HCT116 (cell line): ENCODE measurements around the gene NR4A1. TPM values are rescaled to one million over a fixed set of nuclear protein-coding genes. Genes with fewer than 3 reads are reported as not detected.

Experiments used
- ATAC-seq: fragments of 200-7000 bp; cut with Tn5 transposase; 2 replicates; pipeline ENCODE4 v1.9.1; 2020; ENCODE audit warnings: mild to moderate bottlenecking, moderate library complexity
- BruUV-seq: library from RNA; stranded (reverse); fragments of 400-500 nt; replicated peaks from 2 replicates; lab custom pipeline; 2021; lab: Mats Ljungman, UMichigan
- CTCF ChIA-PET: fragments of 300-600 bp; sonication (Branson Sonifier 250); formaldehyde crosslinking; loops from one replicate; lab custom pipeline; 2021; ENCODE audit warnings: antibody characterized with exemption; lab: Charles Lee
- POLR2A ChIA-PET: fragments of 300-600, 350-600 bp; sonication (Branson Sonifier 250); formaldehyde crosslinking; loops from one replicate; lab custom pipeline; 2021; ENCODE audit warnings: antibody characterized with exemption; lab: Charles Lee
- RAD21 ChIA-PET, 2 experiments: fragments of 300-600 bp; sonication (Branson Sonifier 250); formaldehyde crosslinking; loops; one replicate each; lab custom pipeline; 2023; ENCODE audit warnings: low total read pairs in 2 of 2; ENCODE audit not compliant: uncharacterized antibody in 2 of 2, unreplicated experiment in 2 of 2, low non-redundant PET in 1 of 2; lab: Charles Lee
- DNase-seq: peaks from one replicate; pipeline ENCODE4 v3.0.0-alpha.2; 2010; ENCODE audit warnings: low read depth, low spot score
- H2AFZ ChIP-seq: fragments of 200-600 bp; shearing (Covaris generic), sonication (generic); 2 replicates; pipeline ENCODE4 v1.6.1; 2017; ENCODE audit warnings: low read depth, mixed run types, mixed read lengths, antibody characterized with exemption, low read length; ENCODE audit not compliant: poor library complexity, severe bottlenecking
- H3K27ac ChIP-seq: 2 replicates; pipeline ENCODE4 v1.5.1; 2012; ENCODE audit warnings: low read depth, low read length
- H3K27me3 ChIP-seq: fragments of 200-600 bp; sonication (generic); 2 replicates; pipeline ENCODE4 v1.6.1; 2016; ENCODE audit warnings: mixed run types, low read length, mixed read lengths; ENCODE audit not compliant: insufficient read depth
- H3K36me3 ChIP-seq, 2 experiments: fragments of 200-500 bp in 1 of 2; fragments of 200-600 bp in 1 of 2; sonication (Bioruptor generic) in 1 of 2; sonication (generic) in 1 of 2; 2 replicates each; pipeline versions ENCODE4 v1.5.1 to v1.6.1; 2014 to 2016; ENCODE audit warnings: low read length in 2 of 2, inconsistent platforms in 1 of 2, mixed read lengths in 1 of 2, mixed run types in 1 of 2; ENCODE audit not compliant: insufficient read depth in 2 of 2, control insufficient read depth in 1 of 2
- H3K4me1 ChIP-seq, 2 experiments: fragments of 200-600 bp in 1 of 2; sonication (generic) in 1 of 2; 2 replicates each; pipeline versions ENCODE4 v1.5.1 to v1.6.1; 2012 to 2017; ENCODE audit warnings: low read length in 2 of 2, inconsistent platforms in 1 of 2, mild to moderate bottlenecking in 1 of 2, mixed read lengths in 1 of 2, mixed run types in 1 of 2, moderate library complexity in 1 of 2; ENCODE audit not compliant: insufficient read depth in 2 of 2, control insufficient read depth in 1 of 2
- H3K4me2 ChIP-seq: fragments of 200-600 bp; sonication (generic); 2 replicates; pipeline ENCODE4 v1.6.1; 2017; ENCODE audit warnings: mixed run types, low read length, mixed read lengths
- H3K4me3 ChIP-seq, 2 experiments: fragments of 200-600 bp in 1 of 2; sonication (generic) in 1 of 2; replicated peaks in 1 of 2; 2 replicates each; pipeline ENCODE4 v1.5.1; 2011 to 2016; ENCODE audit warnings: low read length in 2 of 2, control low read depth in 1 of 2, low read depth in 1 of 2, mild to moderate bottlenecking in 1 of 2, mixed read lengths in 1 of 2, mixed run types in 1 of 2
- H3K79me2 ChIP-seq: fragments of 200-600 bp; sonication (generic); 2 replicates; pipeline ENCODE4 v1.6.1; 2017; ENCODE audit warnings: mild to moderate bottlenecking, mixed run types, low read length, moderate library complexity, mixed read lengths; ENCODE audit not compliant: insufficient read depth
- H3K9ac ChIP-seq: fragments of 200-600 bp; sonication (generic); 2 replicates; pipeline ENCODE4 v1.6.1; 2016; ENCODE audit warnings: low read length, mixed read lengths
- H3K9me2 ChIP-seq: fragments of 200-600 bp; sonication (generic), shearing (Covaris generic); 2 replicates; pipeline ENCODE4 v1.6.1; 2017; ENCODE audit warnings: mixed run types, mild to moderate bottlenecking, moderate library complexity; ENCODE audit not compliant: insufficient read depth
- H3K9me3 ChIP-seq, 2 experiments: fragments of 200-500 bp in 1 of 2; fragments of 200-600 bp in 1 of 2; sonication (Bioruptor generic) in 1 of 2; sonication (generic) in 1 of 2; 2 replicates each; pipeline ENCODE4 v1.6.1; 2014 to 2017; ENCODE audit warnings: low read length in 2 of 2, mixed read lengths in 2 of 2, inconsistent platforms in 1 of 2, low read depth in 1 of 2, mild to moderate bottlenecking in 1 of 2, mixed run types in 1 of 2, moderate library complexity in 1 of 2; ENCODE audit not compliant: control insufficient read depth in 1 of 2, insufficient read depth in 1 of 2
- H4K20me1 ChIP-seq: fragments of 200-600 bp; sonication (generic), shearing (Covaris generic); 2 replicates; pipeline ENCODE4 v1.6.1; 2017; ENCODE audit warnings: mixed run types, mild to moderate bottlenecking, moderate library complexity; ENCODE audit not compliant: insufficient read depth
- CBX3 ChIP-seq: IDR thresholded peaks from 2 replicates; pipeline ENCODE4 v1.6.1; 2012; ENCODE audit warnings: low read depth
- CEBPB ChIP-seq: IDR thresholded peaks from 2 replicates; pipeline ENCODE4 v1.6.1; 2012; ENCODE audit warnings: low read depth
- EGR1 ChIP-seq: IDR thresholded peaks from 2 replicates; pipeline ENCODE4 v1.6.1; 2012; ENCODE audit warnings: low read depth
- ELF1 ChIP-seq: IDR thresholded peaks from 2 replicates; pipeline ENCODE4 v1.6.1; 2012; ENCODE audit warnings: low read depth, borderline replicate concordance
- EZH2phosphoT487 ChIP-seq: fragments of 200-600 bp; IDR thresholded peaks from 2 replicates; pipeline ENCODE4 v1.6.1; 2018; ENCODE audit warnings: antibody characterized with exemption, borderline replicate concordance
- FOSL1 ChIP-seq: IDR thresholded peaks from 2 replicates; pipeline ENCODE4 v1.6.1; 2012; ENCODE audit warnings: low read depth
- JUND ChIP-seq: IDR thresholded peaks from 2 replicates; pipeline ENCODE4 v1.6.1; 2012
- POLR2A ChIP-seq: IDR thresholded peaks from 2 replicates; pipeline ENCODE4 v1.7.0; 2011; ENCODE audit warnings: borderline replicate concordance; ENCODE audit not compliant: insufficient read depth, insufficient read length; ENCODE audit errors: extremely low read depth
- POLR2AphosphoS5 ChIP-seq: IDR thresholded peaks from 2 replicates; pipeline ENCODE4 v1.6.1; 2011; ENCODE audit warnings: mild to moderate bottlenecking, low read depth, low read length, moderate library complexity
- RAD21 ChIP-seq: IDR thresholded peaks from 2 replicates; pipeline ENCODE4 v1.6.1; 2012; ENCODE audit warnings: low read depth, mild to moderate bottlenecking
- SIN3A ChIP-seq: IDR thresholded peaks from 2 replicates; pipeline ENCODE4 v1.6.1; 2012; ENCODE audit warnings: low read depth
- SP1 ChIP-seq: IDR thresholded peaks from 2 replicates; pipeline ENCODE4 v1.6.1; 2012; ENCODE audit warnings: low read depth
- SRF ChIP-seq: IDR thresholded peaks from 2 replicates; pipeline ENCODE4 v1.6.1; 2012; ENCODE audit warnings: low read depth
- TCF7L2 ChIP-seq: IDR thresholded peaks from 2 replicates; pipeline ENCODE4 v1.7.0; 2011; ENCODE audit warnings: borderline replicate concordance, inconsistent platforms; ENCODE audit not compliant: insufficient read depth, insufficient read length; ENCODE audit errors: extremely low read depth
- ZFX ChIP-seq: fragments of 450-650 bp; IDR thresholded peaks from 2 replicates; pipeline ENCODE4 v1.6.1; 2017
- ZNF274 ChIP-seq: fragments of 200-500 bp; sonication (Bioruptor generic); IDR thresholded peaks from 2 replicates; pipeline ENCODE4 v1.6.1; 2014; ENCODE audit warnings: mild to moderate bottlenecking, low read depth, low read length, inconsistent platforms
- intact Hi-C: fragments of 100-400 bp; cut with micrococcal nuclease; formaldehyde crosslinking; loops from 2 replicates; pipeline ENCODE4 v1.10.0; 2022
- total RNA-seq: library from RNA; stranded (reverse); gene quantifications from one replicate; pipeline ENCODE4 v1.2.1, GENCODE V29; 2021; ENCODE audit not compliant: unreplicated experiment
- TF ChIP-seq, protein P1 (sequence below): IDR thresholded peaks from 2 replicates; pipeline ENCODE4 v1.6.1; 2012; ENCODE audit warnings: low read depth
- TF ChIP-seq, protein P2 (sequence below): IDR thresholded peaks from 2 replicates; pipeline ENCODE4 v1.6.1; 2011; ENCODE audit warnings: mild to moderate bottlenecking, low read length, moderate library complexity; ENCODE audit not compliant: insufficient replicate concordance; ENCODE audit errors: extremely low read depth
- TF ChIP-seq, protein P3 (sequence below): IDR thresholded peaks from 2 replicates; pipeline ENCODE4 v1.6.1; 2012
- TF ChIP-seq, protein P4 (sequence below): IDR thresholded peaks from 2 replicates; pipeline ENCODE4 v1.6.1; 2012

The NR4A1 gene
- total RNA-seq, 1 experiment from 2014 or later: 35.3 TPM

DNA sequence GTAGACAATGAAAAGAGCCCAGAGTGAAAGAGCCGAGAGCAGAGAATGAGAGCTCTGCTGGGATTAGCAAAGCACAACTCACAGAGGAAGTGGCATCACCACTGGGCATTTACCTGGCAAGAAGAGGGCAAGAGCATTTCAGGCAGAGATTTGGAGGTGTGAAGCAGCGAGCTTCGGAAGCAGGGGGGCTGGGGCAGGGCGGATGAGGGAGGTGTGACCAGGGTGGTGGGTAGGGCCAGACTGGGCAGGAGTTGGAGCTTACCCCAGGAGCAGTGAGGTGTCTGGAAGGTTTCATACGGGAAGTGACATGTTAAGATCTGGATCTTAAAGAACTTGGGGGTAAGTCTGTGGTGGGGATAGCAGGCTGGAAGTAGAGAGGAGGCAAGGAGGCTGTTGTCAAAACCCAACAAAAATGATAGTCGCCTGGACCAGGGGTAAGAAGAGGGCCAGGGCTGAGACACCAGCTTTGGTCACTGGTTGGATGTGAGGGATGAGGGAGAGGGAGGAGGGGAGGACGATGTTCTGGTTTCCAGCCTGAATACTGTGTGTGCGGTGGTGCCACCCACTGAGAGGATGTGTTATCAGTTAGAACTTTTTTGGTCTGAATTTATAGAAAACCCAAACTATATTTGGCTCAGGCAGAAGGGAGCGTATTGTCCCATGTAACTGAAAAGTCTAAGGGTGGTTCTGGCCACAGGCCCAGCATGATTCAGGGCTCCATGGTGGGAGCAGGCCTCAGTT, 33.4 kb downstream of the NR4A1 start (continued):
- no peak for TF ChIP-seq TCF7L2
- TF ChIP-seq ZFX: no peak
- TF ChIP-seq JUND: no peak

DNA sequence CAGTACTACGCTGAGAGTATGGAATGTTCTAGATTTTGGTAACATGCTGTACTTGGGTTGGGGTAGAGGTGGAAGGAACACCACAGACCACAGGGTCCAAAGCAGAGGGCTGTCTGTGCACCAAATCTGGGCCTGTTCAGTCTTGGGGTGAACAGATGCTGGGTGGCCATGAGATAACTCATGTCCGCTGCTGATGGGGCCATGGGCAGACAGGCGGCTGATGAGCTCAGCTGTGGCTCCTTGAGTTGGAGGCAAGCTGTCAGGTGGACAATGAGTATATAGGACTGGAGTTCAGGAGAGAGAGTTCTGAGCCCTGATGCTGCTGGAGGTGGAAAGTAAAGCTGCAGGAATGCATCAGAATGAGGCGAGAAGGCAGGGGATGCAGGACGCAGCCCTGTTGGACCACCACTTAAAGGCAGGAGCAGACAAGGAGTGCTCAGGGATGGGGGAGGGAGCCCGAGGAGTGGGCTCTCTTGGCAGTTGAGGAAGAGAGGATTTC, 34.5 kb downstream of the NR4A1 start:
- BruUV-seq: no TSS peak
- RAD21 ChIA-PET: interaction anchor here (1.2 kb wide), 2 partner anchors 60 kb away, joined by 3 read pairs; no protein-coding TSS in a partner anchor
- intact Hi-C loops: no loop called here
- POLR2A ChIA-PET: no interaction called here
- Histone ChIP-seq H3K27ac (no peak overlapping the region), H3K4me1 (peaks cover 0 to 5% of the 10 kb centered on the region in 2 experiments; a peak in 1 of 4 replicates), H3K36me3 (no peaks in the 10 kb centered on the region), H3K27me3 (peaks cover 12% of the 10 kb centered on the region), H2AFZ (no peak overlapping the region), H3K4me2 (no peak overlapping the region), H4K20me1 (no peaks in the 10 kb centered on the region), H3K9ac (no peak overlapping the region), H3K4me3 (no peak overlapping the region), H3K9me3 (no peaks in the 10 kb centered on the region), H3K79me2 (no peaks in the 10 kb centered on the region), H3K9me2 (no peaks in the 10 kb centered on the region)
- no peak for ATAC-seq
- CTCF ChIA-PET: interaction anchor here (1.0 to 8.9 kb wide), 2 partner anchors 36 to 61 kb away, joined by 3 to 123 read pairs; no protein-coding TSS in a partner anchor
- TF ChIP-seq ZFX (no peak), TCF7L2 (no peak), EZH2phosphoT487 (no peak), JUND (no peak), EGR1 (no peak), POLR2AphosphoS5 (no peak), ZNF274 (no peak), RAD21 (no peak), CBX3 (no peak), POLR2A (no peak), CEBPB (no peak), SRF (no peak), SIN3A (no peak), ELF1 (no peak), SP1 (no peak), FOSL1 (no peak)
- TF ChIP-seq, protein P1, sequence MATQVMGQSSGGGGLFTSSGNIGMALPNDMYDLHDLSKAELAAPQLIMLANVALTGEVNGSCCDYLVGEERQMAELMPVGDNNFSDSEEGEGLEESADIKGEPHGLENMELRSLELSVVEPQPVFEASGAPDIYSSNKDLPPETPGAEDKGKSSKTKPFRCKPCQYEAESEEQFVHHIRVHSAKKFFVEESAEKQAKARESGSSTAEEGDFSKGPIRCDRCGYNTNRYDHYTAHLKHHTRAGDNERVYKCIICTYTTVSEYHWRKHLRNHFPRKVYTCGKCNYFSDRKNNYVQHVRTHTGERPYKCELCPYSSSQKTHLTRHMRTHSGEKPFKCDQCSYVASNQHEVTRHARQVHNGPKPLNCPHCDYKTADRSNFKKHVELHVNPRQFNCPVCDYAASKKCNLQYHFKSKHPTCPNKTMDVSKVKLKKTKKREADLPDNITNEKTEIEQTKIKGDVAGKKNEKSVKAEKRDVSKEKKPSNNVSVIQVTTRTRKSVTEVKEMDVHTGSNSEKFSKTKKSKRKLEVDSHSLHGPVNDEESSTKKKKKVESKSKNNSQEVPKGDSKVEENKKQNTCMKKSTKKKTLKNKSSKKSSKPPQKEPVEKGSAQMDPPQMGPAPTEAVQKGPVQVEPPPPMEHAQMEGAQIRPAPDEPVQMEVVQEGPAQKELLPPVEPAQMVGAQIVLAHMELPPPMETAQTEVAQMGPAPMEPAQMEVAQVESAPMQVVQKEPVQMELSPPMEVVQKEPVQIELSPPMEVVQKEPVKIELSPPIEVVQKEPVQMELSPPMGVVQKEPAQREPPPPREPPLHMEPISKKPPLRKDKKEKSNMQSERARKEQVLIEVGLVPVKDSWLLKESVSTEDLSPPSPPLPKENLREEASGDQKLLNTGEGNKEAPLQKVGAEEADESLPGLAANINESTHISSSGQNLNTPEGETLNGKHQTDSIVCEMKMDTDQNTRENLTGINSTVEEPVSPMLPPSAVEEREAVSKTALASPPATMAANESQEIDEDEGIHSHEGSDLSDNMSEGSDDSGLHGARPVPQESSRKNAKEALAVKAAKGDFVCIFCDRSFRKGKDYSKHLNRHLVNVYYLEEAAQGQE: no peak
- TF ChIP-seq, protein P2, sequence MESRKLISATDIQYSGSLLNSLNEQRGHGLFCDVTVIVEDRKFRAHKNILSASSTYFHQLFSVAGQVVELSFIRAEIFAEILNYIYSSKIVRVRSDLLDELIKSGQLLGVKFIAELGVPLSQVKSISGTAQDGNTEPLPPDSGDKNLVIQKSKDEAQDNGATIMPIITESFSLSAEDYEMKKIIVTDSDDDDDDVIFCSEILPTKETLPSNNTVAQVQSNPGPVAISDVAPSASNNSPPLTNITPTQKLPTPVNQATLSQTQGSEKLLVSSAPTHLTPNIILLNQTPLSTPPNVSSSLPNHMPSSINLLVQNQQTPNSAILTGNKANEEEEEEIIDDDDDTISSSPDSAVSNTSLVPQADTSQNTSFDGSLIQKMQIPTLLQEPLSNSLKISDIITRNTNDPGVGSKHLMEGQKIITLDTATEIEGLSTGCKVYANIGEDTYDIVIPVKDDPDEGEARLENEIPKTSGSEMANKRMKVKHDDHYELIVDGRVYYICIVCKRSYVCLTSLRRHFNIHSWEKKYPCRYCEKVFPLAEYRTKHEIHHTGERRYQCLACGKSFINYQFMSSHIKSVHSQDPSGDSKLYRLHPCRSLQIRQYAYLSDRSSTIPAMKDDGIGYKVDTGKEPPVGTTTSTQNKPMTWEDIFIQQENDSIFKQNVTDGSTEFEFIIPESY: no peak
- TF ChIP-seq, protein P3, sequence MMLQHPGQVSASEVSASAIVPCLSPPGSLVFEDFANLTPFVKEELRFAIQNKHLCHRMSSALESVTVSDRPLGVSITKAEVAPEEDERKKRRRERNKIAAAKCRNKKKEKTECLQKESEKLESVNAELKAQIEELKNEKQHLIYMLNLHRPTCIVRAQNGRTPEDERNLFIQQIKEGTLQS: no peak
- TF ChIP-seq, protein P4, sequence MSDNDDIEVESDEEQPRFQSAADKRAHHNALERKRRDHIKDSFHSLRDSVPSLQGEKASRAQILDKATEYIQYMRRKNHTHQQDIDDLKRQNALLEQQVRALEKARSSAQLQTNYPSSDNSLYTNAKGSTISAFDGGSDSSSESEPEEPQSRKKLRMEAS: no peak
- DNase-seq: no peak
